Neuron (in vitro differentiated cells): ENCODE results near the gene SINHCAF.
"Not testable (repeated sequence)": the region's sequence is repeated elsewhere in the genome, so short reads cannot be mapped to it uniquely, and the experiment has no call there.

Experiments used
- H2AFZ ChIP-seq: one replicate; pipeline ENCODE4 v1.6.1; 2013; ENCODE audit warnings: low read depth, mild to moderate bottlenecking, inconsistent platforms, low read length, moderate library complexity
- H3K27me3 ChIP-seq: one replicate; pipeline ENCODE4 v1.6.1; 2013; ENCODE audit warnings: low read length; ENCODE audit not compliant: insufficient read depth
- H3K36me3 ChIP-seq: one replicate; pipeline ENCODE4 v1.6.1; 2013; ENCODE audit warnings: low read length; ENCODE audit not compliant: insufficient read depth
- H3K4me1 ChIP-seq: one replicate; pipeline ENCODE4 v1.6.1; 2013; ENCODE audit warnings: low read length; ENCODE audit not compliant: insufficient read depth
- H3K4me3 ChIP-seq: 2 replicates; pipeline ENCODE4 v1.5.1; 2013; ENCODE audit warnings: mild to moderate bottlenecking, low read length, moderate library complexity
- H3K9me3 ChIP-seq: one replicate; pipeline ENCODE4 v1.6.1; 2013; ENCODE audit warnings: low read length

Gene SINHCAF

GRCh38 chr12:31259136-31259886 is 66.6 kb downstream of the SINHCAF start:
- H2AFZ ChIP-seq = no peak overlapping the region
- no peaks in the 10 kb centered on the region for H3K9me3 ChIP-seq
- no peaks in the 10 kb centered on the region for H3K36me3 ChIP-seq

GRCh38 chr12:31257784-31258183 is 68.2 kb downstream of the SINHCAF start:
- Histone ChIP-seq H2AFZ (no peak overlapping the region), H3K27me3 (no peaks in the 10 kb centered on the region), H3K36me3 (no peaks in the 10 kb centered on the region), H3K4me1 (no peaks in the 10 kb centered on the region), H3K9me3 (no peaks in the 10 kb centered on the region), H3K4me3 (no peak overlapping the region)

More at GRCh38 chr12:31259136-31259886, 66.6 kb downstream of the SINHCAF start:
- Histone ChIP-seq H3K4me3 (no peak overlapping the region), H3K4me1 (no peaks in the 10 kb centered on the region), H3K27me3 (no peaks in the 10 kb centered on the region)

GRCh38 chr12:31251707-31252611 is 74.0 kb downstream of the SINHCAF start:
- H3K4me3 ChIP-seq, H2AFZ ChIP-seq, H3K27me3 ChIP-seq, H3K36me3 ChIP-seq, H3K4me1 ChIP-seq, H3K9me3 ChIP-seq: not testable (repeated sequence)

- H3K9me3 ChIP-seq = no peaks in the 10 kb centered on the region
- no peaks in the 10 kb centered on the region for H3K4me1 ChIP-seq
- H3K27me3 ChIP-seq = no peaks in the 10 kb centered on the region
- no peaks in the 10 kb centered on the region for H3K36me3 ChIP-seq
- H3K4me3 ChIP-seq = no peak overlapping the region
- no peak overlapping the region for H2AFZ ChIP-seq
Measured at GRCh38 chr12:31250179-31250578, 75.8 kb downstream of the SINHCAF start.

- Histone ChIP-seq H3K36me3 (no peaks in the 10 kb centered on the region), H3K4me1 (no peaks in the 10 kb centered on the region), H2AFZ (no peak overlapping the region), H3K4me3 (no peak overlapping the region), H3K9me3 (no peaks in the 10 kb centered on the region), H3K27me3 (no peaks in the 10 kb centered on the region)
Measured at GRCh38 chr12:31249356-31249755, 76.6 kb downstream of the SINHCAF start.

- no peaks in the 10 kb centered on the region for H3K4me1 ChIP-seq
- H3K4me3 ChIP-seq = no peak overlapping the region
- no peak overlapping the region for H2AFZ ChIP-seq
Measured at GRCh38 chr12:31248815-31249214, 77.1 kb downstream of the SINHCAF start.

GRCh38 chr12:31248337-31248736 is 77.6 kb downstream of the SINHCAF start:
- Histone ChIP-seq H3K36me3 (no peaks in the 10 kb centered on the region), H3K27me3 (no peaks in the 10 kb centered on the region), H3K4me1 (no peaks in the 10 kb centered on the region), H3K4me3 (no peak overlapping the region), H2AFZ (no peak overlapping the region), H3K9me3 (no peaks in the 10 kb centered on the region)

More at GRCh38 chr12:31248815-31249214, 77.1 kb downstream of the SINHCAF start:
- H3K36me3 ChIP-seq = no peaks in the 10 kb centered on the region
- no peaks in the 10 kb centered on the region for H3K9me3 ChIP-seq
- H3K27me3 ChIP-seq = no peaks in the 10 kb centered on the region

GRCh38 chr12:31246470-31246850 is 79.5 kb downstream of the SINHCAF start:
- Histone ChIP-seq H3K36me3 (no peaks in the 10 kb centered on the region), H3K4me1 (no peaks in the 10 kb centered on the region), H2AFZ (no peak overlapping the region), H3K9me3 (no peaks in the 10 kb centered on the region), H3K27me3 (no peaks in the 10 kb centered on the region), H3K4me3 (no peak overlapping the region)

- H3K36me3 ChIP-seq = no peaks in the 10 kb centered on the region
- H3K27me3 ChIP-seq = no peaks in the 10 kb centered on the region
- no peak overlapping the region for H2AFZ ChIP-seq
- H3K4me1 ChIP-seq = no peaks in the 10 kb centered on the region
- no peaks in the 10 kb centered on the region for H3K9me3 ChIP-seq
- H3K4me3 ChIP-seq = no peak overlapping the region
Measured at GRCh38 chr12:31245822-31246469, 80.0 kb downstream of the SINHCAF start.

GRCh38 chr12:31242418-31242817 is 83.5 kb downstream of the SINHCAF start:
- not testable (repeated sequence) for H2AFZ ChIP-seq, H3K36me3 ChIP-seq, H3K4me3 ChIP-seq, H3K4me1 ChIP-seq, H3K27me3 ChIP-seq, H3K9me3 ChIP-seq

GRCh38 chr12:31238764-31239387 is 87.1 kb downstream of the SINHCAF start:
- Histone ChIP-seq H3K36me3 (no peaks in the 10 kb centered on the region), H3K4me1 (no peaks in the 10 kb centered on the region), H2AFZ (peak overlapping the region; percentile 23), H3K4me3 (no peak overlapping the region), H3K27me3 (peaks cover 6% of the 10 kb centered on the region), H3K9me3 (no peaks in the 10 kb centered on the region)

- H3K4me1 ChIP-seq, H3K4me3 ChIP-seq, H3K9me3 ChIP-seq, H3K36me3 ChIP-seq, H3K27me3 ChIP-seq: not testable (repeated sequence)
- H2AFZ ChIP-seq = peak overlapping the region; percentile 23
Measured at GRCh38 chr12:31238333-31238732, 87.6 kb downstream of the SINHCAF start.
